Dedifferentiated amniotic fluid mesenchymal stem cell (primary cell): ENCODE data around the gene PDF.
"Not testable (repeated sequence)": the region's sequence is repeated elsewhere in the genome, so short reads cannot be mapped to it uniquely, and the experiment has no call there.

Experiments used
- DNase-seq: peaks from one replicate; pipeline ENCODE4 v3.0.0-alpha.2; 2016; ENCODE audit errors: extremely low spot score

Gene PDF

GRCh38 chr16:69316595-69317034 is 13.8 kb downstream of the PDF start:
- DNase-seq, result no peak

DNA sequence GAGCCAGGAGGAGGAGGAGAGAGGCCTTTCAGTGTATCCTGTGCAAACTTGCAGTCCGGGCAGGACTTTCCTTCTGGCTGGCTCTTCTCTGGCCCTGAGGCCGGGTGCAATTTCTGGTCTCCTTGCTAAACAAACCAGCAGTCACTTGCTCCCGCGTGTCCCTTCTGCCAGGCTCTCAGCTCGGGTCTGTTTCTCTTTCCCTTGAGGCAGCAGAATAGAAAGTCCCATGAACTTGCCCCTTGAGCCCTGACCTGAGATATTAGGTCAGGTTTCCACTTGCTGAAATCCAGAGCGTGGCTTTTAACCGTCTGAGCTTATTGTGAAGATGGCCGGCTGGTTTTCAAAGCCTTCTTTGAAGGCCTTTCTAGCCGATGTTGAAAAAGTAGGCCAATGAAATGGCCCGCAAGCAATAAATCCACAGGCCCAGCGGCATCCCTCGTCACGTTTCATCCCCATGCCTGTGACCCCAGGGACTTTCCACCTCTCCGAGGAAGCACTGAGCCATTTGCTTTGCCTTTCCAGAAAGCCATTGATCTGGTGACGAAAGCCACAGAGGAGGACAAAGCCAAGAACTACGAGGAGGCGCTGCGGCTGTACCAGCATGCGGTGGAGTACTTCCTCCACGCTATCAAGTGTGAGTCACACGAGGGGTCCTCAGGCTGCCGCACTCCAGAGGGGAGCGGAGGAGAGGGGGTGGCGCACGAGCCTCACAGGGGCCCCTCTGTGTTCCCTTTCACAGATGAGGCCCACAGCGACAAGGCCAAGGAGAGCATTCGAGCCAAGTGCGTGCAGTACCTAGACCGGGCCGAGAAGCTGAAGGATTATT is 14.7 kb downstream of the PDF start:
- DNase-seq, result no peak

GRCh38 chr16:69314534-69314933 is 15.9 kb downstream of the PDF start:
- no peak for DNase-seq

DNA sequence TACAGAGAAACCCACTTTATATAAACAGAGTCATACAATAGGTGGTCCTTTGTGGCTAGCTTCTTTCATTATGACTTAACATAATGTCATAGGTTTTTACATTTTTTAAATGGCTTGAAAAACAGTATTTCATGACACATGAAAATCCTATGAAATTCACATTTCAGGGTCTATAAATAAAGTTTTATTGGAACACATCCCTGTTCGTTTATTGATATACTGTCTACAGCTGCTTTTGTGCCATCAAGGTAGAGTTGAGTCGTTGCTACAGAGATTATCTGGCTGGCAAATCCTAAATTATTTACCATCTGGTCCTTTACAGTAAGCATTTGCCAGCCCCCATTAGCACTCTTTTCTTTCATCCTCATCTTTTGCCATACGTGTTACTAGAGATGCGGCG is 16.9 kb downstream of the PDF start:
- no peak for DNase-seq

DNA sequence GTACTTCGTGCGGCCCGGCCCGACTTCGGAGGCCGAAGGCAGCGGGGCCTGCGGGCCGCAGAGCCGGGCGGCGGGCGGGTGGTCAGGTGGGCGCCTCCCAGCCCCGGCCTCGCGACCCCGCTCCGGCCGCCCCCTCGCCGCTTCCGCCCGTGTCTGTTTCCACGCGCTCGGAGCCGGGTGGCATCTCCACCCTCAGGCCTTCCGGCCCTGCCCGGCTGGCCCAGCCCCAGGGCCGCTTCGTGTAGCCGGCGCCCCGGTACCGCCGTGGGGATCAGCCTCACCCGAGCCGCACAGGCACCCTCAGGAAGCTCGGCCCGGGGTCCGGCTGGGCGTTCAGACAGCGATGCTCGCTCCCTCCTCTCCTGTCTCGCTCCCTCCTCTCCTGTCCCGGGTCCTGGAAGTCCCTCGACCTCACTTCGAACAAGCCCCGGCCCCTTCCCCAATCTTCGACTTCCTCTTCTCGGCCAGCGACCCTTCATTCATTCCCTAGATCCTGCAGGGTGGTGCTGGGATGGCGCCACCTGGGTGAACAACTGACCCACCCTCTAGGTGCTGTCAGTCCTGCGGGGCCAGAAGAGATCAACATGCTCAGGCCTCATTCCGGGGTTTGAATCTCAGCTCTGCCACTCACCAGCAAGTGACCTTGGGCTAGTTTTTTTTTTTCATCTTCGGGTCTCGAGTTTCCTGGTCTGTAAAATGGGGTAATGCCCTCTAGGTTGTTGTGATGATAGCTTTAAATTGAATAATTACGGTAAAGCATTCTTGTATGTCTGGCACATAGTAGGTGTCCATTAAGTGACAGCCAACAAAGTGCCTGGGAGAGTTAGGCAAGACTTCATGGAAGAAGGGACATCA is 18.6 kb downstream of the PDF start:
- no peak for DNase-seq

DNA sequence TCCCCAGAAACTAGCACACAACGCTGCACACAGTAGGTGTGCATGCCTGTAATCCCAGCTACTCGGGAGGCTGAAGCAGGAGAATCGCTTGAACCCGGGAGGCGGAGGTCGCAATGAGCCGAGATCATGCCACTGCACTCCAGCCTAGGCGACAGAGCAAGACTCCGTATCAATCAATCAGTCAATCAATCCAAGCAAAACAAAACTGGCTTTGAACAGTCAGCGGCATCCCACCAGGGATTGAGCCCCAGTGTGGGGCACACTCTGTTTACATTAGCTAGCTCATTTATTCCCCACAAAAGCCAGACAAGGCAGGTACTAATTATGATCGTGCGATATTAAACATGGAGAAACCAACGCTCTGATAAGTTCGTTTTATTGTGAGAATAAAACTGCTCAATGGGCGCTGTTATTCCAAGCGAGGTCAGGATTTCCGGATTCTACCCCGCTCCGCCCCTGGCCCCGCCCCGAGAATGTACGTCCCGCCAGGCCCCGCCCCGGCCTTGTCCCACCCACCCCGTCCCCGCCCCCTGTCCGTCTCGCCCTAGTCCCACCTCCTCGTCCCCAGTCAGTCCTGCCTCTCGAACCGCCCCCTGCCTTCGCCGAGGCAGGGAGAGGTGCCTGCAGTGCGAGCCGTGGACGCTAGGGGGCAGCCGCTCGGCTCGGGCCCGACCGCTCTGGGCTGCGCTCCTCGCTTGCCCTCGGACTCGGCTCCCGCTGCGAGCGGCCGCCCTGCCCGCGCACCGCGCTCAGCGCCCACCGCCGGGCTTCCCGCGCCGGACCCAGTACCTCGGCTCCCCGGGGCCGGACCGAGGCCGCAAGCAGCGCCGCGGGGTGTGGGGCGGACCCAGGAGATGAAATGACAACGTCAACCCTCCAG is 19.5 kb downstream of the PDF start, which contains the start of gene VPS4A:
VPS4A (plus strand) TSS at position 698 of the 880 bp plus-strand sequence; CDS start at position 860, 162 bp downstream.
- DNase-seq, result peak; percentile 93

DNA sequence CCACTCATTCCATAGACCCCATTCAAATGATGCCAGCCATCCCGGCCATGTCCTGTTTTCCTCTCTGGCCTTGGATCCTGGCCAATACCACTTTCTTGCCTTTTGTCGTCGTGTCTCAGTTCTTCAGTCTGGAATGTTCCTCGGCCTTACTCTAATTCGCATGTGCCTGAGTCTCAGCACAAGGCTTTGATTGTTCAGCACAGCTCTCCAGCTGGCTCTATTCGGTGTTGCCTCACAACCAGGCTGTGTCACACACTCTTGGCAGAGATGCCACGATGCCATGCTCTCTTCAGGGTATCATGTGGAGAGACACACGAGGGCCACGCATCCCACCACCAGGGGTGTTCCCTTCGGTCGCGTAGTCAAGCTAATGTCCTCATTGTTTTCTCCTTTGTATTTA is 21.1 kb downstream of the PDF start:
- no peak for DNase-seq

DNA sequence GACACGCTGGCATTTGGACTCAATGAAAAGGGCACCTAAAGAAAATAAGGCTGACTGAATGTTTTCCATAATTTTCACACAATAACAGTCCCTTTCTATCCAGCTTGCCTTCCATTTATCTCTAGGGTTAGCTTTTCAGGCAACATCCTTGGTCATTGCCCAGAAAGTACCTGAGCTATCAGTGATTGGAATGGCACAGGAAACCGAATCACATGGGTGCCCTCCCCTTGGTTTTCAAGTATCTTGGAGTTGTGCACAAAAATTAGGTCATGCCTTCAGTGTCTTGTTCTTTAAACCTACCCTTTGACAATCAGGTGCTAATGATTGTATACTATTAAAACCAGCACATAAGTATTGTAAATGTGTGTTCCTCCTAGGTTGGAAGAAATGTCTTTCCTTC is 22.5 kb downstream of the PDF start:
- no peak for DNase-seq

- DNase-seq, result no peak
Measured at GRCh38 chr16:69307091-69307490, 23.3 kb downstream of the PDF start.

- peak; percentile 61 for DNase-seq
Measured at GRCh38 chr16:69306031-69306430, 24.4 kb downstream of the PDF start.

DNA sequence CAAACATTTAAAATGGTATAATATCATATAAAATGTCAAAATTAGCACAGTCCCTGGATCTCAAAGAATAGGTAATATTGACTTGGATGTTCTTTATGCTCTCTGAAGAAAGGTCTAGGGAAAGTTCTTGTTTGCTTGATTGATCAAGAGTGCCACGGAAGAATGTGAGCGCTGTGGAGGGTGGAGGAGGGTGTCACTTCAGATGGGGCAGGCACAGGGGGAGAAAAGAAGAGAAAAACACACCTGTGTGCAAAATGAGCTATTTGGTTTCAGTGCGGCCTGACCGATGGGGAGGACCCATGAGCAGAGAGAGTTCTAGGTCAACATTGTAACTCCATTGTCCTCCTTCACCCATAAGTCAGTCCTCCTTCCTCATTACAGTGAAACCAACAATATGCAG is 28.1 kb downstream of the PDF start:
- no peak for DNase-seq

GRCh38 chr16:69301861-69302260 is 28.5 kb downstream of the PDF start:
- no peak for DNase-seq

GRCh38 chr16:69301187-69301586 is 29.2 kb downstream of the PDF start:
- no peak for DNase-seq

- no peak for DNase-seq
Measured at GRCh38 chr16:69298261-69298660, 32.1 kb downstream of the PDF start.

- not testable (repeated sequence) for DNase-seq
Measured at GRCh38 chr16:69296771-69297170, 33.6 kb downstream of the PDF start.

DNA sequence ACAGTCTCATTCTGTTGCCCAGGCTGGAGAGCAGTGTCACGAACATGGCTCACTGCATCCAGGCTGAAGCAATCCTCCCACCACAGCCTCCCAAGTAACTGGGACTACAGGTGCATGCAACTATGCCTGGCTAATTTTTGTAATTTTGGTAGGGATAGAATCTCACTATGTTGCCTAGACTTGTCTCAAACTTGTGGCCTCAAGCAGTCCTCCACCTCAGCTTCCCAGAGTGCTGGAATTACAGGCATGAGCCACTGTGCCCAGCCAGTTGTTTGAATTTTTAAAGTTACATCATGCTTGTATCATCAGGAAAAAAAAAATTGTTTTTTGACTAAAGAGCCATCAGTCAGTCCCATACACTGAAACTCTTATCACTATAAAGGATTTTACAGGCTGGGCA is 36.3 kb downstream of the PDF start:
- DNase-seq, result no peak

GRCh38 chr16:69293401-69293800 is 37.0 kb downstream of the PDF start:
- DNase-seq, result no peak

DNA sequence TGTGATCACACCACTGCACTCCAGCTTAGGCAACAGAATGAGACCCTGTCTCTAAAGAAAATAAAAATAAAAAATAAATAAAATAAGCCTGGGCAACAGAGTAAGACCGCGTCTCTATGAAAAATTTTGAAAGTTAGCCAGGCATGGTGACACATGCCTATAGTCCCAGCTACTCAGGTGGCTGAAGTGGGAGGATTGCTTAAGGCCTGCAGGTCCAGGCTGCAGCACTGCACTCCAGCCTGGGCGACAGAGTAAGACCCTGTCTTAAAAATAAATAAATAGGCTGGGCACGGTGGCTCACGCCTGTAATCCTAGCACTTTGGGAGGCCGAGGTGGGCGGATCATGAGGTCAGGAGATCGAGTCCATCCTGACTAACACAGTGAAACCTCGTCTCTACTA is 38.7 kb downstream of the PDF start:
- DNase-seq, result not testable (repeated sequence)

DNA sequence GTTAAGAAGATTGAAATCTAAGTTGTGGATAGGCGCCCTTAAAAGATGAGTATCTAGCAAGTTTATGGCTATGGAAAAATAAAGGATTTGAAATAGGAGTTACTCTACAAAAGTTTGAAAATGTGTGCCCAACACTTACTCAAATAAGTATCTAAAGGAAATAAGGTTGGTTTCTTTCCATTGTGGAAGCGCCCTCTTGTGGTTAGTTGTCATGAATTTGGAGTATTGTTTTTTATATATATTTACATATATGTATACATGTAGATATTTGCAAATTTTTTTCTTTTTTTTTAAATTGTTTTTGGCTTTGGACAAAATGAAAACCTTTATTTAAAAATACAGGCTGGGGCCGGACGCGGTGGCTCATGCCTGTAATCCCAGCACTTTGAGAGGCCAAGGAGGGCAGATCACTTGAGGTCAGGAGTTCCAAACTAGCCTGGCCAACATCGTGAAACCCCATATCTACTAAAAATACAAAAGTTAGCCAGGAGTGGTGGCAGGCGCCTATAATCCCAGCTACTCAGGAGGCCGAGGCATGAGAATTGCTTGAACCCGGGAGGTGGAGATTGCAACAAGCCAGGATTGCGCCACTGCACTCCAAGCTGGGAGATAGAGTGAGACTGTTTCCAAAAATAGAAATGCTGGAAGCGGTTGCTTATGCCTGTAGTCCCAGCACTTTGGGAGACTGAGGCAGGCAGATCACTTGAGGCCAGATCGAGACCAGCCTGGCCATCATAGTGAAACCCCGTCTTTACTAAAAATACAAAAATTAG is 43.3 kb downstream of the PDF start:
- peak; percentile 86 for DNase-seq

DNA sequence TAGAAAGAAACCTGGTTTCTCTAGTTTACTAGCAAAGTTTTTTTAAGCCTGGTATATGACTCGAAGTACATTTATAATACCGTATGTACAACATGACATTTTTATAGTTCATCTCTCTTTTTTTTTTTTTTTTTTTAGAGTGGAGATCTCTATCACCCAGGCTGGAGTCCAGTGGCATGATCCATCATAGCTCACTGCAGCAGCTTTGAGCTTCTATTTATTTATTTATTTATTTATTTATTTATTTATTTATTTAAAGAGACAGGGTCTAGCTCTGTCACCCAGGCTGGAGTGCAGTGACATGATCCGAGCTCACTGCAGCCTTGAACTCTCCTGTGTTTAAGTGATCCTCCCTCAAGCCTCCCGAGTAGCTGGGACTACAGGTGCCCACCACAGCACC is 45.1 kb downstream of the PDF start:
- DNase-seq, result no peak

DNA sequence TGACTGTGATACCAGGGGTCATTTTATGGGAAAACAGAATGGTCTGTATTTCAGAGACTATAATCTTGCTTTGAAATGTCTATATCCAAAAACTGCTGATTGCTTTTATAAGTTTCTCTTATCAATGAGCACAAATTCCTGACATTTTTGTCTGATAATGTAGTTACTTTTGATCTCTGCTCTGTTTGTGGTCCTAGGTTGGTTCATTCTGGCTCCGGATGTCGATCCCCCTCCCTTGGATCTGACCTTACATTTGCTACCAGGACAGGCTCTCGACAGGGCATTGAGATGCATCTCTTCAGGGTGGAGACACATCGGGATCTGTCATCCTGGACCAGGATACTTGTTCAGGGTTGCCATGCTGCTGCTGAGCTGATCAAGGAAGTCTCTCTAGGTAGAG is 46.5 kb downstream of the PDF start:
- no peak for DNase-seq
